ENCODE results near the gene KCNJ18.
"Not testable (repeated sequence)": the region's sequence is repeated elsewhere in the genome, so short reads cannot be mapped to it uniquely, and the experiment has no call there.

The KCNJ18 gene

GRCh38 chr17:21670361-21671155, 21.8 kb upstream of the KCNJ18 start:
- not testable (repeated sequence) for DNase-seq (ENCODE audit: low read depth in 2 of 3, low spot score in 1 of 3)

GRCh38 chr17:21671437-21671836, 20.9 kb upstream of the KCNJ18 start:
- not testable (repeated sequence) for DNase-seq (ENCODE audit: low read depth in 2 of 3, low spot score in 1 of 3)

GRCh38 chr17:21671871-21672270, 20.5 kb upstream of the KCNJ18 start:
- not testable (repeated sequence) for DNase-seq (ENCODE audit: low read depth in 2 of 3, low spot score in 1 of 3)

- DNase-seq (ENCODE audit: low read depth in 2 of 3, low spot score in 1 of 3) = not testable (repeated sequence)
Observed at GRCh38 chr17:21673451-21674241, 18.7 kb upstream of the KCNJ18 start.

GRCh38 chr17:21674242-21674731, 18.0 kb upstream of the KCNJ18 start:
- no peak for DNase-seq (ENCODE audit: low read depth in 2 of 3, low spot score in 1 of 3)

GRCh38 chr17:21674891-21675738, 17.2 kb upstream of the KCNJ18 start:
- not testable (repeated sequence) for DNase-seq (ENCODE audit: low read depth in 2 of 3, low spot score in 1 of 3)

GRCh38 chr17:21675739-21676130, 16.6 kb upstream of the KCNJ18 start:
- DNase-seq (ENCODE audit: low read depth in 2 of 3, low spot score in 1 of 3) = not testable (repeated sequence)

GRCh38 chr17:21676281-21677111, 15.8 kb upstream of the KCNJ18 start:
- DNase-seq (ENCODE audit: low read depth in 2 of 3, low spot score in 1 of 3) = no peak

GRCh38 chr17:21677126-21677910, 15.0 kb upstream of the KCNJ18 start:
- DNase-seq (ENCODE audit: low read depth in 2 of 3, low spot score in 1 of 3) = no peak

- DNase-seq (ENCODE audit: low read depth in 2 of 3, low spot score in 1 of 3) = no peak
Observed at GRCh38 chr17:21677911-21678310, 14.4 kb upstream of the KCNJ18 start.

- no peak for DNase-seq (ENCODE audit: low read depth in 2 of 3, low spot score in 1 of 3)
Observed at GRCh38 chr17:21678393-21679081, 13.8 kb upstream of the KCNJ18 start.

- DNase-seq (ENCODE audit: low read depth in 2 of 3, low spot score in 1 of 3) = no peak
Observed at GRCh38 chr17:21679256-21680146, 12.8 kb upstream of the KCNJ18 start.

GRCh38 chr17:21680366-21680765, 12.0 kb upstream of the KCNJ18 start:
- DNase-seq (ENCODE audit: low read depth in 2 of 3, low spot score in 1 of 3) = no peak

GRCh38 chr17:21680850-21681351, 11.4 kb upstream of the KCNJ18 start:
- DNase-seq (ENCODE audit: low read depth in 2 of 3, low spot score in 1 of 3) = not testable (repeated sequence)

- DNase-seq (ENCODE audit: low read depth in 2 of 3, low spot score in 1 of 3) = not testable (repeated sequence)
Observed at GRCh38 chr17:21681576-21681975, 10.7 kb upstream of the KCNJ18 start.

GRCh38 chr17:21682130-21682529, 10.2 kb upstream of the KCNJ18 start:
- DNase-seq (ENCODE audit: low read depth in 2 of 3, low spot score in 1 of 3) = not testable (repeated sequence)

- DNase-seq (ENCODE audit: low read depth in 2 of 3, low spot score in 1 of 3) = not testable (repeated sequence)
Observed at GRCh38 chr17:21683142-21683712, 9.1 kb upstream of the KCNJ18 start.
